HepG2 (cell line): Measurements from ENCODE around the gene GAS2L1. TPM values are rescaled to one million over a fixed set of nuclear protein-coding genes. Genes with fewer than 3 reads are reported as not detected.
A peak's percentile ranks its signal among the peaks of the same experiment; 100 is the strongest.

Experiments used
- HNF1A ChIP-seq, 2 experiments: sonication (generic) in 1 of 2; formaldehyde crosslinking in 1 of 2; IDR thresholded peaks; 2 replicates each; pipeline versions ENCODE4 v1.4.0 to v1.6.1; 2016 to 2020; ENCODE audit warnings: borderline replicate concordance in 1 of 2, low read depth in 1 of 2, mild to moderate bottlenecking in 1 of 2, missing genetic modification reagents in 1 of 2
- POLR2AphosphoS5 ChIP-seq: IDR thresholded peaks from 2 replicates; pipeline ENCODE4 v1.6.1; 2012; ENCODE audit warnings: low read depth, low read length
- POLR2G ChIP-seq: fragments of 200-400 bp; formaldehyde crosslinking; IDR thresholded peaks from 2 replicates; pipeline ENCODE4 v1.6.1; 2018; ENCODE audit warnings: mild to moderate bottlenecking, low read depth, low read length, moderate library complexity
- ZNF326 ChIP-seq: sonication (generic); formaldehyde crosslinking; IDR thresholded peaks from 2 replicates; pipeline ENCODE4 v1.4.0; 2020; ENCODE audit warnings: missing genetic modification reagents, borderline replicate concordance
- ZNF616 ChIP-seq: sonication (generic); formaldehyde crosslinking; IDR thresholded peaks from 2 replicates; pipeline ENCODE4 v1.5.0; 2020; ENCODE audit warnings: low read depth, mild to moderate bottlenecking, missing genetic modification reagents
- polyA plus RNA-seq, 8 experiments: library from polyadenylated mRNA; depleted of rRNA in 3 of 8; stranded (reverse) in 7 of 8; unstranded in 1 of 8; fragments of >200 nt; fragmentation: Illumina TruSeq in 4 of 8; extraction: Trizol in 4 of 8; gene quantifications; 2 replicates each; pipeline versions ENCODE4 v1.2.1 to v1.2.3, GENCODE V29; 2011 to 2016; ENCODE audit warnings: low read depth in 4 of 8, missing spikeins in 1 of 8, mixed read lengths in 1 of 8; ENCODE audit not compliant: insufficient read depth in 1 of 8
- total RNA-seq, 5 experiments: library from RNA; depleted of rRNA; stranded (reverse); fragments of >200 nt; fragmentation: Illumina TruSeq; extraction: Trizol; gene quantifications; 2 replicates each; pipeline ENCODE4 v1.2.3, GENCODE V29; 2016; ENCODE audit warnings: low read depth in 1 of 5
- TF ChIP-seq, protein P1 (sequence below): sonication (generic); formaldehyde crosslinking; IDR thresholded peaks from 2 replicates; pipeline ENCODE4 v1.4.0; 2020; ENCODE audit warnings: missing genetic modification reagents

Gene GAS2L1
- total and polyA plus RNA-seq, 2 of the 13 experiments (the other 11 are each of a cell fraction or from before 2014, with no cell fraction given), result 1.8 to 3.3 TPM

- peak; percentile 64 for TF ChIP-seq HNF1A (IDR thresholded peaks at IDR 0.05; ENCODE audit: low read depth)
- TF ChIP-seq HNF1A (CRISPR knock-in tag; IDR thresholded peaks at IDR 0.05; ENCODE audit: borderline replicate concordance), result peak; percentile 25; the same call in 1 of the 2 replicates
- TF ChIP-seq ZNF326, result no peak
- TF ChIP-seq, protein P1, sequence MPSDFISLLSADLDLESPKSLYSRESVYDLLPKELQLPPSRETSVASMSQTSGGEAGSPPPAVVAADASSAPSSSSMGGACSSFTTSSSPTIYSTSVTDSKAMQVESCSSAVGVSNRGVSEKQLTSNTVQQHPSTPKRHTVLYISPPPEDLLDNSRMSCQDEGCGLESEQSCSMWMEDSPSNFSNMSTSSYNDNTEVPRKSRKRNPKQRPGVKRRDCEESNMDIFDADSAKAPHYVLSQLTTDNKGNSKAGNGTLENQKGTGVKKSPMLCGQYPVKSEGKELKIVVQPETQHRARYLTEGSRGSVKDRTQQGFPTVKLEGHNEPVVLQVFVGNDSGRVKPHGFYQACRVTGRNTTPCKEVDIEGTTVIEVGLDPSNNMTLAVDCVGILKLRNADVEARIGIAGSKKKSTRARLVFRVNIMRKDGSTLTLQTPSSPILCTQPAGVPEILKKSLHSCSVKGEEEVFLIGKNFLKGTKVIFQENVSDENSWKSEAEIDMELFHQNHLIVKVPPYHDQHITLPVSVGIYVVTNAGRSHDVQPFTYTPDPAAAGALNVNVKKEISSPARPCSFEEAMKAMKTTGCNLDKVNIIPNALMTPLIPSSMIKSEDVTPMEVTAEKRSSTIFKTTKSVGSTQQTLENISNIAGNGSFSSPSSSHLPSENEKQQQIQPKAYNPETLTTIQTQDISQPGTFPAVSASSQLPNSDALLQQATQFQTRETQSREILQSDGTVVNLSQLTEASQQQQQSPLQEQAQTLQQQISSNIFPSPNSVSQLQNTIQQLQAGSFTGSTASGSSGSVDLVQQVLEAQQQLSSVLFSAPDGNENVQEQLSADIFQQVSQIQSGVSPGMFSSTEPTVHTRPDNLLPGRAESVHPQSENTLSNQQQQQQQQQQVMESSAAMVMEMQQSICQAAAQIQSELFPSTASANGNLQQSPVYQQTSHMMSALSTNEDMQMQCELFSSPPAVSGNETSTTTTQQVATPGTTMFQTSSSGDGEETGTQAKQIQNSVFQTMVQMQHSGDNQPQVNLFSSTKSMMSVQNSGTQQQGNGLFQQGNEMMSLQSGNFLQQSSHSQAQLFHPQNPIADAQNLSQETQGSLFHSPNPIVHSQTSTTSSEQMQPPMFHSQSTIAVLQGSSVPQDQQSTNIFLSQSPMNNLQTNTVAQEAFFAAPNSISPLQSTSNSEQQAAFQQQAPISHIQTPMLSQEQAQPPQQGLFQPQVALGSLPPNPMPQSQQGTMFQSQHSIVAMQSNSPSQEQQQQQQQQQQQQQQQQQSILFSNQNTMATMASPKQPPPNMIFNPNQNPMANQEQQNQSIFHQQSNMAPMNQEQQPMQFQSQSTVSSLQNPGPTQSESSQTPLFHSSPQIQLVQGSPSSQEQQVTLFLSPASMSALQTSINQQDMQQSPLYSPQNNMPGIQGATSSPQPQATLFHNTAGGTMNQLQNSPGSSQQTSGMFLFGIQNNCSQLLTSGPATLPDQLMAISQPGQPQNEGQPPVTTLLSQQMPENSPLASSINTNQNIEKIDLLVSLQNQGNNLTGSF (CRISPR knock-in tag), result no peak
- TF ChIP-seq POLR2G, result no peak
- TF ChIP-seq POLR2AphosphoS5, result no peak
- TF ChIP-seq ZNF616, result no peak
Measured at GRCh38 chr22:29275819-29276565, 30.5 kb upstream of the GAS2L1 start (continued).
